Spleen (tissue), 11 donors: ENCODE data around the gene NUMA1. TPM values are rescaled to one million over a fixed set of nuclear protein-coding genes. Genes with fewer than 3 reads are reported as not detected.
A peak's percentile ranks its signal among the peaks of the same experiment; 100 is the strongest.

Experiments used
- DNase-seq: peaks from one replicate; pipeline ENCODE4 v3.0.0-alpha.2; 2020
- H3K27ac ChIP-seq, 8 donors: fragments of 200-600 bp; sonication (generic) in 7 of 8; 1 replicate in 4 of 8; 2 replicates in 4 of 8; pipeline versions ENCODE4 v1.5.0 to v1.8.0; 2016 to 2021; ENCODE audit warnings: inconsistent platforms in 4 of 8, mild to moderate bottlenecking in 4 of 8, moderate library complexity in 1 of 8
- H3K27me3 ChIP-seq, 7 donors: fragments of 200-600 bp; sonication (generic) in 6 of 7; replicated peaks in 1 of 7; 1 replicate in 4 of 7; 2 replicates in 3 of 7; pipeline versions ENCODE4 v1.5.0 to v1.8.0; 2016 to 2021; ENCODE audit warnings: inconsistent platforms in 3 of 7, mild to moderate bottlenecking in 1 of 7
- H3K36me3 ChIP-seq, 6 donors: fragments of 200-600 bp; sonication (generic) in 5 of 6; 1 replicate in 4 of 6; 2 replicates in 2 of 6; pipeline versions ENCODE4 v1.5.0 to v1.8.0; 2016 to 2021; ENCODE audit warnings: inconsistent platforms in 2 of 6
- H3K4me1 ChIP-seq, 6 donors: fragments of 200-600 bp; sonication (generic) in 5 of 6; 1 replicate in 3 of 6; 2 replicates in 3 of 6; pipeline versions ENCODE4 v1.5.0 to v1.8.0; 2016 to 2021; ENCODE audit warnings: inconsistent platforms in 3 of 6
- H3K4me3 ChIP-seq, 8 donors: fragments of 200-600 bp; sonication (generic) in 7 of 8; 1 replicate in 4 of 8; 2 replicates in 4 of 8; pipeline versions ENCODE4 v1.5.0 to v1.8.0; 2016 to 2021; ENCODE audit warnings: inconsistent platforms in 4 of 8, mild to moderate bottlenecking in 4 of 8, moderate library complexity in 2 of 8
- H3K9me3 ChIP-seq, 8 donors: fragments of 200-600 bp; sonication (generic) in 7 of 8; 1 replicate in 4 of 8; 2 replicates in 4 of 8; pipeline versions ENCODE4 v1.5.0 to v1.8.0; 2016 to 2021; ENCODE audit warnings: inconsistent platforms in 4 of 8
- POLR2A ChIP-seq, 3 donors: fragments of 450-650 bp; IDR thresholded peaks; one replicate each; pipeline ENCODE4 v1.5.1; 2017; ENCODE audit warnings: antibody characterized with exemption in 3 of 3, mild to moderate bottlenecking in 1 of 3
- POLR2AphosphoS5 ChIP-seq, 3 donors: sonication (generic); formaldehyde crosslinking; IDR thresholded peaks; one replicate each; pipeline ENCODE4 v1.5.1; 2017; ENCODE audit warnings: antibody characterized with exemption in 3 of 3
- WGBS, 5 donors: extraction: QIAGEN DNeasy Blood & Tissue Kit in 3 of 5; methylation state at CpG; one replicate each; pipeline versions ENCODE4 v1.1.5 to v1.1.7; 2013 to 2018; 5-methylcytosine and 5-hydroxymethylcytosine counted together
- intact Hi-C: fragments of 100-400 bp; cut with DNase I; formaldehyde crosslinking; loops from one replicate; pipeline ENCODE4 v1.15.0; 2023; ENCODE audit warnings: low total_unique reads
- polyA plus RNA-seq, 3 donors: library from polyadenylated mRNA; stranded (reverse); fragments of 200-250 nt; gene quantifications; one replicate each; pipeline ENCODE4 v1.2.1, GENCODE V29; 2013
- total RNA-seq, 7 donors: library from RNA; depleted of rRNA in 3 of 7; stranded (reverse); fragments of >200 nt in 3 of 7; fragmentation: NEBNext Ultra II Directional in 4 of 7; extraction: Animal tissue kit (Norgen Biotek cat#: 25700) in 4 of 7; gene quantifications; one replicate each; pipeline versions ENCODE4 v1.1.0 to v1.2.1, GENCODE V29; 2016 to 2021
- TF ChIP-seq, protein P1 (sequence below), 11 experiments: fragments of 200-600 bp in 7 of 11; fragments of 450-650 bp in 4 of 11; sonication (generic) in 4 of 11; IDR thresholded peaks in 8 of 11; conservative IDR thresholded peaks in 3 of 11; 1 replicate in 7 of 11; 2 replicates in 4 of 11; pipeline versions ENCODE4 v1.4.0 to v1.8.0; 2016 to 2021; ENCODE audit warnings: antibody characterized with exemption in 11 of 11, inconsistent platforms in 4 of 11, mild to moderate bottlenecking in 1 of 11
- donor health status: healthy with polysubstance abuse.
- donor health status: DM: no; HTN: no; CAD: no; lungs with moderate emphysema.
- donor health status: DM: no; HTN: no; CAD: no.
- donor health status: Bipolar disorder and iron deficiency.
- donor health status: healthy.
- donor health status: DM: no; HTN: no; CAD: no.
- donor health status: DM: yes; HTN: yes; CAD: no.

The NUMA1 gene
- total and polyA plus RNA-seq, 10 donors = 75.5 to 248 (median 185) TPM

DNA sequence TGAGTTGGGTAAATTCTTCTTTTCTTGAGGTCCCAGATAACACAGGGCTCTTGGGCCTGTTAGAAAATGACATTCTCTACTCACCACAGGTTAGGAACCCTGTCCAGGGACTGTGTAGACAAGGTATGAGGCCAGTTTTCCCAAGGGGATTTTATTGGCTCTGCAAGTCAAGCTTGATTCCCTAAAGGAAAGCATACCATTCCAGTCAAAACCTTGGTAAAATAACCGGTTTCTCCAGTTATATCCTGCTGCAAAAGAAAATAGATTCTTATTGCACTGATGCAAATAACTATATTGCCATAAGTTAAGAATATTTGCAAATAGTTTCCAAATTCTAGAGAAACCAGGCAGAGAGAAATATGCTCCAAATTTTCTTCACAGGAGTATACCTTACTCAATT lies 45.6 kb upstream of the NUMA1 start:
- Histone ChIP-seq H3K9me3 (peaks cover 0 to 32% (median 17%) of the 10 kb centered on the region in 8 donors), H3K4me3 (no peak overlapping the region), H3K27ac (no peak overlapping the region), H3K27me3 (no peaks in the 10 kb centered on the region), H3K4me1 (no peaks in the 10 kb centered on the region), H3K36me3 (no peaks in the 10 kb centered on the region)
- 62 to 84% (median 66%) methylated on average over 1 of the region's 1 CpG for WGBS, 5 donors
- DNase-seq = no peak
- intact Hi-C loops = no loop called here
- TF ChIP-seq, protein P1, sequence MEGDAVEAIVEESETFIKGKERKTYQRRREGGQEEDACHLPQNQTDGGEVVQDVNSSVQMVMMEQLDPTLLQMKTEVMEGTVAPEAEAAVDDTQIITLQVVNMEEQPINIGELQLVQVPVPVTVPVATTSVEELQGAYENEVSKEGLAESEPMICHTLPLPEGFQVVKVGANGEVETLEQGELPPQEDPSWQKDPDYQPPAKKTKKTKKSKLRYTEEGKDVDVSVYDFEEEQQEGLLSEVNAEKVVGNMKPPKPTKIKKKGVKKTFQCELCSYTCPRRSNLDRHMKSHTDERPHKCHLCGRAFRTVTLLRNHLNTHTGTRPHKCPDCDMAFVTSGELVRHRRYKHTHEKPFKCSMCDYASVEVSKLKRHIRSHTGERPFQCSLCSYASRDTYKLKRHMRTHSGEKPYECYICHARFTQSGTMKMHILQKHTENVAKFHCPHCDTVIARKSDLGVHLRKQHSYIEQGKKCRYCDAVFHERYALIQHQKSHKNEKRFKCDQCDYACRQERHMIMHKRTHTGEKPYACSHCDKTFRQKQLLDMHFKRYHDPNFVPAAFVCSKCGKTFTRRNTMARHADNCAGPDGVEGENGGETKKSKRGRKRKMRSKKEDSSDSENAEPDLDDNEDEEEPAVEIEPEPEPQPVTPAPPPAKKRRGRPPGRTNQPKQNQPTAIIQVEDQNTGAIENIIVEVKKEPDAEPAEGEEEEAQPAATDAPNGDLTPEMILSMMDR (IDR thresholded peaks at IDR 0.05 in 8 of 11, conservative IDR thresholded peaks at IDR 0.05 in 3 of 11) = no peak
- TF ChIP-seq POLR2A (IDR thresholded peaks at IDR 0.05) (no peak), POLR2AphosphoS5 (IDR thresholded peaks at IDR 0.05) (no peak)

DNA sequence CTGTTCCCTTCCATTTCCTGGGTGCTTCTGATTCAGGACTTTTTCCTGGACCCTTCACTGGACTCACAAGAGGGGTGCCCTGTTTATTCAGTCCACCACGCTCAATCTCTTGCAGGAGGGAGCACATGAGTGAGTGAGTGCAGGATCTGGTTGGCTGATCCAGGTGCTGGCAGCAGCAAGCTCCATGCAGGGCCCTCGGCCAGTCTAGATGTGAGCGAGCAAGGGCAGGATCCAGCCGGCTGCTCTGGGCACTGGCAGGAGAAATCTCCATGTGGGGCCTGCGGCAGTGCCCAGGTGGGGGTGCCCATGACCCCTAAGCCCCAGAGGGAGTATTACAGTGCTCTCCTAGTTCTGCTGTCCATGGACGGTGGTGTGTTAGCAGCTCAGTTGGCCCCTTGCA lies 43.7 kb upstream of the NUMA1 start:
- TF ChIP-seq POLR2AphosphoS5 (IDR thresholded peaks at IDR 0.05) (no peak), POLR2A (IDR thresholded peaks at IDR 0.05) (no peak)
- TF ChIP-seq, protein P1 (IDR thresholded peaks at IDR 0.05 in 8 of 11, conservative IDR thresholded peaks at IDR 0.05 in 3 of 11) = no peak
- Histone ChIP-seq H3K4me1 (peaks cover 0 to 7% (median 0%) of the 10 kb centered on the region in 6 donors), H3K4me3 (no peak overlapping the region), H3K9me3 (peaks cover 0 to 32% (median 17%) of the 10 kb centered on the region in 8 donors), H3K36me3 (no peaks in the 10 kb centered on the region), H3K27me3 (no peaks in the 10 kb centered on the region), H3K27ac (peak overlapping the region in 3 of 8 donors; percentile 50 to 71 (median 64))
- WGBS, 5 donors = 90 to 97% (median 93%) methylated on average over 3 to 6 of the region's 6 CpGs
- intact Hi-C loops = no loop called here
- DNase-seq = no peak

DNA sequence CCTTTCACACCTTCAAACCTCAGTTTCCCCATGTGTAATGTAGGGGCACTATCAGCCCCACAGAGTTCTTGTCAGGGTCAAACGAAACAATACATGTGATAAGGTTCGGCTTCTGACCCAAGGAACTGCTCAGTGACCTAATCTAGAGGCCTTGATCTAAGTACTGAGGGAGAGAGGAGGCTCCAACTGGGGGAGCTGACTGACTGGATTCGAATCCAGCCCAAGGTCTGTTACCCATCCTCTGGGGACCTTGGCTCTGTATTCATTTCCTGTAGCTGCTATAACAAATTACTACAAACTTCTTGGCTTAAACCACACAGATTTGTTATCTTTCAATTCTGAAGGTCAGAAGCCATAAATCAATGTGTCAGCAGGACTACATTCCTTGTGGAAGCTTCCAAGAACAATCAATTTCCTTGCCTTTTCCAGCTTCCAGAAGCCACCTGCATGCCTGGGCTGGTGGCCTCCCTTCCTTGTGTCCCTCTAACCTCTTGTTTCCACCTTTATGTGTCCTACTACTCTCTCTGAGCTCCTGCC lies 42.8 kb upstream of the NUMA1 start:
- Histone ChIP-seq H3K27ac (peak overlapping the region in 1 of 8 donors; percentile 71), H3K9me3 (peaks cover 0 to 25% (median 8%) of the 10 kb centered on the region in 8 donors)
- 54 to 68% (median 66%) methylated on average over 3 of the region's 3 CpGs for WGBS, 5 donors

DNA sequence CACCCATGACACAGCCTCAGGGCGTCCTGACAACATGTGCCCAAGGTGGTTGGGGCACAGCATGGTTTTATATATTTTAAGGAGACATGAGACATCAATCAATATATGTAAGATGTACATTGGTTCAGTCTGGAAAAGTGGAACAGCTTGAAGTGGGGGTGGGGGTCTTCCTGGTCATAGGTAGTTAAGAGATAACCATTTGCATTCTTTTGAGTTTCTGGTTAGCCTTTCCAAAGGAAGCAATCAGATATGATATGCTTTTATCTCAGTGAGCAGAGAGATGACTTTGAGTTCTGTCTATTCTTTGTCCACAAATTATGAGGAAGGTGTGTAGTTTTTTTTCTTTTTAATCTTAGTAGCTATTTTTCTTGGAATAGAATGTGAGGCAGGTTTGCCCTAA lies 42.3 kb upstream of the NUMA1 start:
- no peak for TF ChIP-seq POLR2AphosphoS5 (IDR thresholded peaks at IDR 0.05)
- TF ChIP-seq, protein P1 (IDR thresholded peaks at IDR 0.05 in 8 of 11, conservative IDR thresholded peaks at IDR 0.05 in 3 of 11) = no peak
- no peak for TF ChIP-seq POLR2A (IDR thresholded peaks at IDR 0.05)
- Histone ChIP-seq H3K9me3 (peaks cover 0 to 19% (median 3%) of the 10 kb centered on the region in 8 donors), H3K27me3 (no peaks in the 10 kb centered on the region), H3K4me3 (no peak overlapping the region), H3K27ac (no peak overlapping the region), H3K36me3 (no peaks in the 10 kb centered on the region), H3K4me1 (peaks cover 0 to 17% (median 0%) of the 10 kb centered on the region in 6 donors)
- DNase-seq = no peak
- intact Hi-C loops = no loop called here
- 83 to 100% (median 89%) methylated on average over 1 of the region's 1 CpG for whole genome bisulfite sequencing, 5 donors

More for the DNA sequence above, 42.8 kb upstream of the NUMA1 start:
- no peak for DNase-seq
- no peaks in the 10 kb centered on the region for H3K36me3 ChIP-seq
- intact Hi-C loops = no loop called here
- H3K27me3 ChIP-seq = no peaks in the 10 kb centered on the region
- peaks cover 0 to 13% (median 0%) of the 10 kb centered on the region in 6 donors for H3K4me1 ChIP-seq
- H3K4me3 ChIP-seq = no peak overlapping the region
- no peak for TF ChIP-seq POLR2A (IDR thresholded peaks at IDR 0.05)
- TF ChIP-seq, protein P1 (IDR thresholded peaks at IDR 0.05 in 8 of 11, conservative IDR thresholded peaks at IDR 0.05 in 3 of 11) = no peak
